ENCODE data around the gene CHGA.

The CHGA gene

DNA sequence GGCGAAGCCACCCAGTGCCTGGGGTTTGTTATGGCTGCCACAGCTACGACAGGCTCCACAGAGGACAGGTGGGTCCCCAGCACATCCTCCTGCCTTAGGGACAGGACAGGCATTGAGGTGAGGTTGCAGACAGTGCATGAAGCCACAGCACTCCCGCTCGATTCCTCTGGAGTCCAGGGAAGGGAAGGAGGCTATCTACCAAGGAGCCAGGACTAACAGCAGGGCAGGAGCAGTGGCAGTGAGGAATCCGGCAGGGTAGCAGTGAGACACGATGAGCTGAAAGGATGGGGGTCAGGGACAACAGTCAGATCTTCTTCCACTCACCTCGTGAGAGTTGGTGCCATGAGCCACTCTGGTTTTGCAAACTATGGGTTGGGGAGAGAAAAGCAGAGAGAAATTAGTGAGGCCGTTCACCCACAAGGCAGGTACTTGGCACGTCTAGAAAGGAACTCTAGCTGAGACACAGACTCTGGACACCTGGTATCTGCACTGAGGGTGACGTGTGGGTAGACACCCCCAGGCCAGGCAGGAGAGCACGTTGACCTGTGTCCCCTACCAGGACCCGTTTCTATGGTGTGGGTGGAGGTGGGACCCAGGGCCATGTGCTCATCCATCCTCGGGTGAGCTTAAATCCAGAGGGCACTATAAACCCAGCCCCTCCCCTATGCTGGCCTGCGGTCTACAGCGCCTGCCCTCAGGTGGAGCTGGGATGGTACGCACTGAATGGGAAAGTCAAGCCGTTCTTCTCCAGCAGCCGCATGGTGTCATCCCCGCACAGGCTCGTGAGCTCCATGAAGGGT, 39.3 kb downstream of the CHGA start:
- DNase-seq = no peak

DNA sequence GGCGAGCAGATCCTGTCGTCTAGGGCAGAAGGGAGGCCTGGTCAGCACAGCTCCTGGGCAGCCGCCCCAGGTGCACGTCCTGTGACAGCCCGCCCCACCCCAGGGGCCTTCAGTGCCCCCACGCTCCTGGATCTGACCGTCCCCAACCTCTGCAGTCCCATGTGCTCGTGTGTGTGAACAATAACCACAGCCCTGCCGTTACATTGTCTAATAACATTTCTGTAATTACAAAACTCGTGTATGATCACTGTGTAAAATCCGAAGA, 39.8 kb downstream of the CHGA start:
- DNase-seq = no peak

DNA sequence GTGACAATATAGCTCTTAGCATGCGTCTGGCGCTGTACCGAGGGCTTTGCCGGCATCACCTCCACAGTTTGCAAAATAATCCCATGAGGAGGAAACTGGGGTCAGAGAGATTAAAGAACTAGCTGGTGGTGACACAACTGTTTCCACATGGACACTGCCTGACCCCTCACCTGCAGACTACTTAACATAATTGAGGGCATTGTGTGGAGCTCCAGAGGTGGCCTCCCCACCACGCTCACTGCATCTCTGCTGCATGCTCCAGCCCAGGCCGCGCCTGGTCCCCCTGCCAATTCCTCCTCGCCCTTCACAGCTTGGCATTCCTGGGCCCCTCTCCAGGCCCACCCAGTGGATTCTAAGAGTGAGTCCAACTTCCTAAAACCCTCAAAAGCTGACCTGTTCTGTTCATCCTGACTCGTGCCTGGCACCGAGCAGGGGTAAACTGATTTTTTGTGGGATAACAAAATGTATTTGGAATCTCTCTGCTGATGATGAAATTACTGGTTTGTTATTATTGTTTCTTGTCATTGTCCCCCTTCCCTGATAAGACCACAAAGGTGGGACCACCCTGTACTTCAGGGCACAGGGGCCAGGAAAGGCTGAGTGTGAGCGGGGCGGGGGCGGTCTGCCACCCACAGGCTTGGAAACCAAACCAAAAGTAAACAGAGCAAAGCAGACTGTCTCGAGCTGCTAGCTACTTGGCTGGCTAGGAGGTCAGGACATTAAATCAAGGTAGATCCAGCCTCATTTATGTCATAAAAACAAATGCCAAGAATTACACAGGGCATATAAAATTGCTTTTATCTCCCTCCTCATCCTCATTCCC, 40.6 kb downstream of the CHGA start:
- DNase-seq = no peak

DNA sequence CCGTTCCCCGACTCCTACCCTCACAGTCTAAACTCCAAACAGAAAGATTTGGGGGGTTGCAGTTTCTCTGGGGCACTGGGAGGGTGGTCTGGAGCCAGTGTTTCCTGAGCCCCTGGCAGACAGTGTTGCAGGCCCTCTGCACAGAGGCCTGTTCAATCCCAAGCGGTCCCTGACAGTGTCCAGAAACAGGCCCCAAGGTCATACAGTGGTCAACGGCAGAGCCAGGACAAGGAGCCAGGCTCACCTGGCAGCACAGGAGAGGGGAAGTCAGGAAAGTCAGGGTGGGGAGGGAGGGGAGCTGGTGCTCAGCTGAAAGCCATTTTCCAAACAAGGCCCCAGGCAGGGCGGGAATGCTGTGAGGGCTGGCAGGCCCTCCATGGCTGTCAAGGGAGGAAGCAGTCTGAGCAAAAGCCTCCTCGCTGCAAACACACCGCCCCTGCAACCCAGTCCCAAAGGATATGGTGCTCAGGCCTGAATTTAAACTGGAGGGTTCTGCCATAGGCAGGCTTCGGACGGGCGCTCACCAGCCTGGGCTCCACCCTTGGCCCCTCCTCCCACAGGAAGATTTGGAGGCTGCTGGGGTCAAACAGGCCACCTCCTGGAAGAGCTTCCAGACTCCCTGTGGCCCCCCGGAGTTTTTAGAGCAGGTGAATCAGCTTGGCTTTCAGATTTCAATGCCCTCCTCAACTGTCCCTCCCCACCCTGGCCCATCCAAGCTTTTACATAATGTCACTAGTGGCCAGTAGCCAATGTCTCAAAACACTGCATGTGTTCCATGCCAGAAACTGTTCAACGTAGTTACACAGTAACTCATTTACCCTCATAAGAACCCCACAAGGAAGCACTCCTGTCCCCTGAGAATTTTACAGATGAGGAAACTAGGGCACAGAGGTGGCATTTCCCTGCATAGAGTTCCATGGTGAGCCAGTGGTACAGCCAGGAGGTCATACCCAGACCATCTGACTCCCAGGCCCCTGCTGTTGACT, 41.5 kb downstream of the CHGA start:
- no peak for DNase-seq

DNA sequence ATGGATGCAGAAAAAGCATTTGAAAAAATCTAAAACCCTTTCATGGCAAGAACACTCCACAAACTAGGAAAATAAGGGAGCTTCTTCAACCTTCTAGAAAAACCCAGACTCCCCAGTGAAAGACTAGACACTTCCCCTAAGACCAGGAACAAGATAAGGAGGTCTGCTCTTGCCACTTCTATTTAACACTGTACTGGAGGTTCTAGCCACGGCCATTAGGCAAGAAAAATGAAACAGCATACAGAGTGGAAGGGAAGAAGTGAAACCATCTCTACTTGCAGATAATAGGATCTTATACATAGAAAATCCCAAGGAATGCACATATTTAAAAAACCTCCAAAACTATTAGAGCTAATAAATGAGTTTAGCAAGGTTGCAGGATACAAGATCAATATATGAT, 42.3 kb downstream of the CHGA start:
- no peak for DNase-seq

DNA sequence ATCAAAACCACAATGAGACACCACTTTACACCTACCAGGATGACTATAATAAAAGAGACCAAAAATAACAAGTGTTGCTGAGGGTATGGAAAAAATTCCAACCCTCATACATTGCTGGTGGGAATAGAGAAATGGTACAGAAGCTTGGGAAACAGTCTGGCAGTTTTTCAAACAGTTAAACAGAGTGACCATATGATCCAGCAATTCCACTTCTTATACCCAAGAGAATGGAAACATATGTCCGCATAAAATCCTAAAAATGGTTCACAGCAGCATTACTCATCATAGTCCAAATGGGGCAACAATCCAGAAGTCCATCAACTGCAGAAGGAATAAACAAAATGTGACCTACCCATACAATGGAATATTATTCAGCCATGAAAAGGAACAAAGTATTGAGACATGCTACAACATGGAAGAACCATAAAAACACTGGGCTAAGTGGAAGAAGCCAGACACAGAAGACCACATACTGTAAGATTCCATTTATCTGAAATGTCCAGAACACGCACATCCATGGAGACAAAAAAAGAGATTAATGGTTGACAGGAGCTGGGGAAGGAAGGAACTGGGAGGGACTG, 44.5 kb downstream of the CHGA start:
- DNase-seq = no peak

DNA sequence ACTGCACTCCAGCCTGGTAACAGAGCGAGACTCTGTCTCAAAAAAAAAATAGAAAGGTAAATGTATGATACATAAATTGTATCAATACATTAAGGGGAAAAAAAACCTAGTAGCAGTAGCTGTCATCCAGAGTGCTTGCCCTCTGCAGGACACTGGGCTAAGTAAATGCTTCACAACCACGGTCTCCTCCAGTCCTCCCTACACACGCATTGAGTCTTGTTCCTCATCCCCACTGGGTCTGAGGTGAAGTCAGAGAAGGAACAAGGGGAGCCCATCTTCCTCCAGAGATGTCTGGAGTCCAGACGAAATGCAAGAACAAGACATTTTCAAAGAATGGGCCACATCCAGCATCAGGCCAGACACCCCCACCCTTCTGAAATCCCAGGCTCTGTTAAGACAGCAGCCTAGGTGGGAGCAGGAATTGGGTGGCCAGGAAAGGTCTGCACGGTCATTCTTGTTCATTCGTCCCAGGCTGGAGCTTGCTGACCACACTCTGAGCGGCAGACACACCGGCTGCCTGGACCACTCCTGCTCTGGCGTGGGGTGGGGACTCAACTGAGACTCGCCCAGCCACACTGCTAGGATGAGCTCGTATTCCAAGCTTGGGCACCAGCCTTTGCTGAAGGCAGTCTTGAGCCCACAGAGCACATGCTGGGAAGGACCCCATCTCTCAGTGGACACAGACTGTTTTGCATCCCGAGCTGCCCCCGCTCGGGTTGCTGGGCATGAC, 45.5 kb downstream of the CHGA start:
- no peak for DNase-seq

DNA sequence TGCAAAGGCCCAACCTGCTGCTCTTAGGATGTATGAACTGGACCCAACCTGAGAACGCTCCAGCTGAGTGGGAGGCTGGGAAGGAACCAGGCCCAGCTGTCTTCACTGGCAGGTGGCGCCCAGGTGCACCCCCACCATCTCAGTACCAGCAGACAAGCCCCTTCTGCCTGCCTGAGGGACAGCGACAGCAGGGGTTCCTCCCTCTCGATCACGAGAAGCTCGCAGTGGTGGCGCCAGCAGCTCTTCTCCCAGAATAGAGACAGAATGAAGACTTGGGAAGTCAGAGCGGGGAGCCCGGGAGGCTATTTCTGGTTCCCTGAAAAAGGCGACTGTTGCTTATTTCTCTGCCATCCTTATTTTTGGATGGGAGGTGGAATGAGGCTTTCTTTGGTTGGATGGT, 46.5 kb downstream of the CHGA start:
- DNase-seq = no peak

DNA sequence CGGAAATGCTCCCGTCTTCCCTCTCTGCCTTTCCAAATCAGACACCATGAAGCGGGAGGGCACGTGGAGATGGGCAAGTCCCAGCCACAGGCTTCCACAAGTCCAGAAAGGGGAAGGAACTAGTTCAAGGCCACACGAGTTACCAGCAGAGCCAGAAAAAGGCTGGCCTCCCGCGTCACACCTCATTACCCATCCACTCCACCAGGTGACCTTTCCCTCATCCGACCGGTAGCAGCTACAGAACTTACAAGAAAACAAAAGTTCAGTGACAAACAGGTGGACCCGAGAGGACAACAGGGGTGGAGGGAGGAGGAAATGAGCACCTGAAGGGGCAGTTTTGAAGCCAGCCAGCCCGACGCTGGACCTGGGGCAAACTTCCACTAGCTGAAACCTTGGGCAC, 46.9 kb downstream of the CHGA start:
- DNase-seq = no peak

DNA sequence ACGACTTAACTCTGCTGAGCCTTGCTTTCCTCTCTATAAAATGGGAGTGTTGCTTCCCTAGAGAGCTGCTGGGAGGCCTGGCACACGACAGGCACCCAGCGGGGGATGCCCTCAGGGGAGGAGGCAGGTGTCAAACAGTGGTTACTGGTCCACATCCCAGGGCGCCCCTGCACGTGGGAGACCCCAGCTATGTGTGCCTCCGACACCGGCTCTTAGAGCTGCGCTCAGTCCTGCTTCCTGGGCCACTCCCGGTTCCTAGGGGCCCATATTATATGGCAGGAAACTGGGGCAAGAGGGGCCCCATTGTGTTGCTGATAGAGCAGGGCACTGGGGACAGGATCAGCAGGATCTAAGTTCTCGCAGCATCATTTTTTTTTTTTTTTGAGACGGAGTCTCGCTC, 47.3 kb downstream of the CHGA start:
- no peak for DNase-seq

DNA sequence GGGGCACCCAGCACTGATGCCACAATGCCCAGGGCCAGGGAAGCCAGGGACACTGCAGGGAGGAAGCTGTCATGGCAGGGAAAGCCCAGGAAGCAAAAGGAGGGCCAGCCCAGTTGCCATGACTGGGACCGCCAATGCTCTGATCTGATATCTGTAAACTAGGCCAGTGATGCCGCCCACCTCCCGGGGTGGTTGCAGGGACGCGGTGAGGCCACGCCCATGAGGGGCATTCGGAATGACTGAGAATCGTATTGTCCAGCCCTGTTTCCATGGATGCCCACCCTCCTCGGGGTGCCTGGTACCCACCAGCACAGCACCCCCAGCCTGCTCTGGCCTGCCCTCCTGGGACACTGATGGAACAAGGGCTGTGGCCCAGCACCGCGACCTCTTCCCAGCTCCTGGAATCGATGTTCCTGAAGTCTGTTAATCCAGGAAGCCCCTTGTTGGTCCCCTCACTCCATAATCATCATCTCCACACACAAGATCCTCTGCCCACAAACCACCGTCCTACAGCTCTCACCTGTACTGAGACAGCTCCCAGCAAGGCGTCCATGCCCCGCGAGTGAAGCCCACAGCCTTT, 48.7 kb downstream of the CHGA start:
- DNase-seq = no peak

DNA sequence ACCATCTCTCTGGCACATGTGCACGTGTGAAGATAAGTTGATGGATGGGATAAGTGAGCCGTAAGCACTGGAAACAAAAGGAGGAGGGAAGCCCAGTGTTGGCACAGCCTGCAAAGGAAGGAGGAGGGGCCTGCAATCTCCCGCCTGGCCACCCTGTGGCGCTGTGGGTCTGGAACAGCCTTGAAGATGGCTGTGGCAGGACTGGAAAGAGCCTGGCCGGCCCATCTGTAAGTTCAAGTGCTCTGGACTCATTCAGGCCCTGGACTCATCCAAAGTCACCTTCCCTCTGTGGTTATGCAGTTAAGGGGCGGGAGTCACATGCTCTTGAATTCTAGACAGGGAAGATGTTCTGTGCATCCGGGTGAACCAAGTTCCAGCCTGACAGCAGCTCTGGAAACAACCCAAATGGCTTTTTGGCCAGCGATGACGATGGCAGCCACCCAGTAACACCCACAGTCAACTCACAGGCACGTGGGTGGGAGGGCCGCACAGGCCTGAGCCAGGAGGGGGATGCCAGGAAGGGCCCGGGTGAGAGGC, 50.4 kb downstream of the CHGA start:
- no peak for DNase-seq

DNA sequence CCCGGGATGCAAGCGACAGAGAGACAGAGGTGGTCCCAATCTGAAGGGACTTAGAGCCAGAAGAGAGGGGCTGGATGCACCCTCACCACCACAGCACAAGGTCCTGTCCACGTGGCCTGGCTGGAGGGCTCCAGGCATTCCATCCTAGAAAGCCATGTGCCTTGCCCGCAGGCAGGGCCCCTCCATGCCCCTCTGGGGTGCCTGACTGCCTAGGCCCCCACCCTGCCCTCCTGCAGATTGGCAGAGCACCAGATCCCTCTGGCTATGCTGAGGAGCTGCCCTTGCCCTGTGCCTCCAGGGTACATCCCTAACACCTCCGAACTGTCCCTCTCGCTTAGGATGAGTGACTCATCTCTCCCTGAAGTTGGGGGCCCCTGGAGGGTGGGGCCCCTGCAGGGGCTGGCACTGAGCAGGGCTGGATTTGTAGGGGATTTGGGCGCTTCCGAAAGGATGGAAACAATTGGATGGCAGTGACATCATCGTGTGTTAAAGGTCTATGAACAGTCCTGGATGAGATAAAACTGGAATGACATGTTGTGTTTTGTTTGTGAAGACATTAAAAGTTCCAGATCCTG, 50.9 kb downstream of the CHGA start:
- no peak for DNase-seq

DNA sequence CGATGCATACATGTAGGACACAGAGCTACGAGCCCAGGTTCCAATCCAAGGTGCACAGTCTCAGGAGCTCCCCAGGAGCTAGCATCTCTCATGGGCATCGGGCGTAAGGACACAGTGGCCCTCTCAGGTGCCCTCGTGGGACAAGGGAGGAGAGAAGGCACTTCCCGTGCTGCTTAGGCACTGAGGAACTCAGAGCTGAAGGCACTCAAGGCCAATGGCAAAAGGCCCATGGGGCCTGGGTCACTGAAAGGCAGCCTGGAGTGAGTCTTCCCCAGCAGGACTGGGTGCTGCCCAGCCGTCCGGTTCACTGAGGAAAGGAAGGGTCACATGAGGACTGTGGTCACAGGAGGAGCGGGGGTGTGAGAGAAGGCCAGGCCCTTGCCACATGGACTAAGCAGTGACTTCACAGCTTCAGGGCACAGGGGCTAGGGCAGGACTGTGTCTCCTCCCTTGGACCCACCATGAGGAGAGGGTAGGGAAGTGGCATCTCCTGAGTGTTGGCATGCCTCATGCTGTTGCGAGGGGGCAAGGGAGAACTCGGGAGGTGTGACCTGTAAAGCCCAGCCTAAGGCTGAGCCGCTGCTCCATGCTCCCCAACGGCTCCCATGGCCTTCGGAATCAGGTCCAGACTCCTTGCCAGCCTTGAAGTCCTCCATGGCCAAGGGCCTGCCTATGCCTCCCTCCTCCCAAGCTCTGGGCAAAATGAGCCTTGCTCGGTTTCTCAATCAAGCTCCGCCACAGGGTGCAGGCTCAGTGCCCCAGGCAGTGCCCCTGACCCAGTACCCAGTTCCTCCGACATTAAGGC, 51.8 kb downstream of the CHGA start:
- no peak for DNase-seq

DNA sequence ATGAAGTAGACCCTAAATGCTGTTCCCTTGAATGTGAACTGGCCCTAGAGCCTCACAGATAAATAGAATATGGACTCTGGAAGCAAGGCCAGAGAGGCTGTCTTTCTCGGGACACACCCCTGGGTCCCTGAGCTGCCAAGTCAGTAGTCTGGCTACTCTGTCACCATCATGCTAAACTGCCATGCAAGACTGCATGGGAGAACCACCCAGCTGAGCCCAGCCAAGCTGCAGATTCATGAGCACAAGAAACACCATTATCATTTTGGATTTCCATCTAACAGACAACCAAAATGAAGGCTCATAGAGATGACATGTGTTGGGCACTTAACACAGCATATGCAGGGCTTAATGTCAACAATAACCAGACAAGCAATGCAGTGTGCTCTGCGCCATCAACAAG, 53.3 kb downstream of the CHGA start:
- no peak for DNase-seq

DNA sequence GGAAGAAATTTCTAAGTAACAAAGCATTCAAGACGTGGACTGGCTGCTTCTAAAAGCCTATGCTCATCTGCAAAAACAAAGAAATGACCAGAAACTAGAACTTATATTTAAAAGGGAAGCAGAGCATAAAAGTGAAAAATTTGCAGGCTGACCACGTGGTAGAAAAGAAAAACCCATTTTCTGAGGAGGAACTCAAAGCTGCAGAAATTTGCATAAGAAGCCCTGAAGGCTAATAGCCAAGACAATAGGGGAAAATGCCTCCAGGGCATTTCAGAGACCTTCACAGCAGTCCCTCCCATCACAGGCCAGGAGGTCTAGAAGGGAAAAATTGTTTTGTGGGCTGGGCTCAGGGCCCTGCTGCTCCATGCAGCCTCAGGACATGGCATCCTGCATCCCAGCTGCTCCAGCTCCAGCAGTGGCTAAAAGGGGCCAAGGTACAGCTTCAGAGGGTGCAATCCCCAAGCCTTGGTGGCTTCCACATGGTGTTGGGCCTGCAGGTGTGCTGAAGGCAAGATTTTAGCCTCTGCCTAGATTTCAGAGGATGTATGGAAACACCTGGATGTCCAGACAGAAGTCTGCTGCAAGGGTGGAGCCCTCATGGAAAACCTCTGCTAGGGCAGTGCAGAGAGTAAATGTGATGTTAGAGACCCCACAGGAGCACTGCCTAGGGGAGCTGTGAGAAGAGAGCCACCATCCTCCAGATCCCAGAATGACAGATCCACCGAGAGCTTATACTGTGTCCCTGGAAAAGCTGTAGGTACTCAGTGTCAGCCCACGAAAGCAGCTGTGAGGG, 55.5 kb downstream of the CHGA start:
- DNase-seq = no peak

DNA sequence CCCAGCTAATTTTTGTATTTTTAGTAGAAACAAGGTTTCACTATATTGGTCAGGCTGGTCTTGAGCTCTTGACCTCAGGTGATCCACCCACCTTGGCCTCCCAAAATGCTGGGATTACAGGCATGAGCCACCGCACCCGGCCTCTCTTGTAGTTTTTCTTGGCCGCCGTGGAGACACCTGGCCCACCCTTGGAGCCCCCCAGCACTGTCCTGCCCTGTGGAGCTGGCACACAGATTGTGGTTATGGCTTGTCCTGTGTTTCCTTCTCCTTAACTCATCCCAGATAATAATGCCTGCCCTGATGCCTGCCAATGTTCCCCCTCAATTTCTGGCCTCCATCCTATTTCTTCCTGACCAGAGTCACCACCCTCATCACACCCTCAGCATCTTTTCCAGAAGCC, 57.9 kb downstream of the CHGA start:
- DNase-seq = no peak

DNA sequence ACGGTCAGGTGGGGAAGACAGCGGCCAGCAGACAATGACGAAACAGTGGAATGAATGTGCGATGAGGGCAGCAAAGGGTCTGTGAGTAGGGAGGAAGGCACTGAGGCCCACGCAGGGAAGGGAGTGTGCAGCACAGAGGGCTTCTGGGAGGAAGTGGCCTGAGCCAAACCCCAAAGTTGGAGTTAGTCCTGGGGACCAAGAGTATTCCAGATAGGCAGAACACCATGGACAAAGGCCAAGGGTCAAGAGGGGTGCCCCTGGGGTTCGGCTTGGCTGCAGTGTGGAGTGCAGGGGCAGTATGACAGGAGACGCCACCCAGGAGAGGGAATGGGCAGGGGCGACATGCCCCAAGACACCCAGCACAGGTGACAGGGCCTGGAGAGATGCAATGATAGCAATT, 58.8 kb downstream of the CHGA start:
- no peak for DNase-seq

DNA sequence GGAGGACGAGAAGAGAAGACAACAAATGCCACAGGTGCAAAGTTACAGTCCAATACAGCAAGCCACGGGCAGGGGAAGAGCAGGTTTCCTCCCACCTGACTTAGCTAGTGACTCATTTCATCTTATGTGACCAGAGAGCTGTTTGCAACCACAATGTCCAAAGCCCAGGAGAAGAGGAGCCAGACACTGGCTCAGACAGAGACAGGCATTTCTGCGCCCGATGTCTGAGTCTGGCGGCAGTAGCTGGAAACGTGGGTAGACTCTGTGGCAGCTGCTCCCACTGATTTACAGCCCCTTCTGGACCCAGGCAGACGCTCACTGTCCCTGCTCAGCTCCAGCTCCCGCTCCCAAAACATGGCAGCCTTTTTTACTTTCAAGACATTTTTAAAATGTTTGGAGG, 60.0 kb downstream of the CHGA start:
- DNase-seq = no peak
